AG04450 (cell line): ENCODE results near the gene GTF2A1. TPM values are rescaled to one million over a fixed set of nuclear protein-coding genes. Genes with fewer than 3 reads are reported as not detected.

Source experiments
- CTCF ChIA-PET: fragments of 300-600, 350-600 bp; formaldehyde crosslinking; extraction: SDS; loops from one replicate; lab custom pipeline; 2022; ENCODE audit warnings: antibody characterized with exemption, inconsistent platforms; lab: Charles Lee
- POLR2A ChIA-PET: fragments of 350-600 bp; formaldehyde crosslinking; extraction: SDS; loops from one replicate; lab custom pipeline; 2021; ENCODE audit warnings: antibody characterized with exemption, inconsistent platforms; lab: Yijun Ruan, JAX
- DNase-seq: peaks from one replicate; pipeline ENCODE4 v3.0.0-alpha.2; 2011; ENCODE audit warnings: low read depth, low spot score
- H3K27ac ChIP-seq: one replicate; pipeline ENCODE4 v1.5.1; 2012; ENCODE audit warnings: low read depth, low read length, control low read depth
- H3K27me3 ChIP-seq: one replicate; pipeline ENCODE4 v1.6.0; 2012; ENCODE audit warnings: low read length; ENCODE audit not compliant: control insufficient read depth, insufficient read depth
- H3K4me3 ChIP-seq: 2 replicates; pipeline ENCODE4 v1.5.1; 2011; ENCODE audit warnings: mild to moderate bottlenecking, low read depth, low read length, control low read depth
- H3K9me3 ChIP-seq: 2 replicates; pipeline ENCODE4 v1.5.1; 2012; ENCODE audit warnings: low read length; ENCODE audit not compliant: control insufficient read depth, insufficient read depth
- polyA plus RNA-seq: library from polyadenylated mRNA; depleted of rRNA; stranded (reverse); fragments of >200 nt; gene quantifications from 2 replicates; pipeline ENCODE4 v1.2.3, GENCODE V29; 2011
- TF ChIP-seq, protein P1 (sequence below): IDR thresholded peaks from 2 replicates; pipeline ENCODE4 v1.5.1; 2011; ENCODE audit warnings: low read depth, low read length, control low read depth, inconsistent platforms

Gene GTF2A1
- polyA plus RNA-seq, 1 experiment: 22.9 TPM

DNA sequence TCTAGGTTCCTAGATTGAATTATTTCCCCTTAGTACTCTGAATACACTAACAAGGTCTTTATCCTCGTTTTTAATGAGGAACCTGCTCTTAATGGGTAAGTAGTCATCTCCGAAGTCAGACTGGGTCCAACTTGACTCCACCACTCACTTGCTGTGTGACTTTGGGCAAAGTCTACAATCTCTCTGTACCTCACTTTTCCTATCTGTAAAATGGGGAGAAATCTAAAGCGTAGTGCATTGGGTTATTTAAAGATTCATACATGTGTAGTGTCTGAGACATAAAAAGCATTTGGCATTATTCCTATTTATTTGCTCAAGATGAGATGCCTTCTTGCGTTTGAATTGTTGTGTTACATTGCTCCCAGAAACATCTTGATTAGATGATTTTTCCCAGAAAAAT lies 51.5 kb downstream of the GTF2A1 start:
- Histone ChIP-seq H3K4me3 (peak overlapping the region; percentile 78), H3K27ac (no peak overlapping the region), H3K27me3 (no peaks in the 10 kb centered on the region), H3K9me3 (no peaks in the 10 kb centered on the region)
- POLR2A ChIA-PET: interaction anchor here (1.6 kb wide), 1 partner anchor 50 kb away, joined by 16 read pairs; no protein-coding TSS in a partner anchor
- TF ChIP-seq, protein P1, sequence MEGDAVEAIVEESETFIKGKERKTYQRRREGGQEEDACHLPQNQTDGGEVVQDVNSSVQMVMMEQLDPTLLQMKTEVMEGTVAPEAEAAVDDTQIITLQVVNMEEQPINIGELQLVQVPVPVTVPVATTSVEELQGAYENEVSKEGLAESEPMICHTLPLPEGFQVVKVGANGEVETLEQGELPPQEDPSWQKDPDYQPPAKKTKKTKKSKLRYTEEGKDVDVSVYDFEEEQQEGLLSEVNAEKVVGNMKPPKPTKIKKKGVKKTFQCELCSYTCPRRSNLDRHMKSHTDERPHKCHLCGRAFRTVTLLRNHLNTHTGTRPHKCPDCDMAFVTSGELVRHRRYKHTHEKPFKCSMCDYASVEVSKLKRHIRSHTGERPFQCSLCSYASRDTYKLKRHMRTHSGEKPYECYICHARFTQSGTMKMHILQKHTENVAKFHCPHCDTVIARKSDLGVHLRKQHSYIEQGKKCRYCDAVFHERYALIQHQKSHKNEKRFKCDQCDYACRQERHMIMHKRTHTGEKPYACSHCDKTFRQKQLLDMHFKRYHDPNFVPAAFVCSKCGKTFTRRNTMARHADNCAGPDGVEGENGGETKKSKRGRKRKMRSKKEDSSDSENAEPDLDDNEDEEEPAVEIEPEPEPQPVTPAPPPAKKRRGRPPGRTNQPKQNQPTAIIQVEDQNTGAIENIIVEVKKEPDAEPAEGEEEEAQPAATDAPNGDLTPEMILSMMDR: no peak
- no peak for DNase-seq
- CTCF ChIA-PET: interaction anchor here (1.0 to 4.4 kb wide), 11 partner anchors 8 to 288 kb away, joined by 3 to 103 read pairs (median 13); partner anchors contain the start of gene TSHR

DNA sequence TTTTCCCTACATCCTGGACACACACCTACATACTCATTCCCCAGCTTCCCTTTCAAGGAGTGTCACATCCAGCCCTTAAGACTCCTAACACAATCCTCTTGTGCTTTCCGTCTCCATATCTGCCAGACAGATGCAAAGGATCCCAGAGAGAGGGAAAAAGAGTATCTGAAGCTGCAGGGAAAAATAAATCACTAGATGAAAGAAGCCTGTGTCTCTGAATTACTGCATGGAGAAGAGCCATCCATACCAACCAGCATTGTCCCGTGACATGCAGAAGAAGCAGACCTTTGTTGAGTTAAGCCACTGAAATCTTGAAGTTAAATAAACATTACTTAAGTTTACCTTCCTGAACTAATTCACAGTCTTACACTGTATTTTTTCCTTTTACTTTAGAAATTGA lies 54.6 kb downstream of the GTF2A1 start:
- TF ChIP-seq, protein P1: no peak
- CTCF ChIA-PET: interaction anchor here (1.2 to 6.5 kb wide), 3 partner anchors 53 to 178 kb away, joined by 3 to 44 read pairs (median 33); no protein-coding TSS in a partner anchor
- Histone ChIP-seq H3K4me3 (no peak overlapping the region), H3K9me3 (no peaks in the 10 kb centered on the region), H3K27me3 (no peaks in the 10 kb centered on the region), H3K27ac (no peak overlapping the region)
- DNase-seq: no peak
- POLR2A ChIA-PET: interaction anchor here (1.9 kb wide), 1 partner anchor 55 kb away, joined by 8 read pairs; the partner anchor contains the start of gene GTF2A1

DNA sequence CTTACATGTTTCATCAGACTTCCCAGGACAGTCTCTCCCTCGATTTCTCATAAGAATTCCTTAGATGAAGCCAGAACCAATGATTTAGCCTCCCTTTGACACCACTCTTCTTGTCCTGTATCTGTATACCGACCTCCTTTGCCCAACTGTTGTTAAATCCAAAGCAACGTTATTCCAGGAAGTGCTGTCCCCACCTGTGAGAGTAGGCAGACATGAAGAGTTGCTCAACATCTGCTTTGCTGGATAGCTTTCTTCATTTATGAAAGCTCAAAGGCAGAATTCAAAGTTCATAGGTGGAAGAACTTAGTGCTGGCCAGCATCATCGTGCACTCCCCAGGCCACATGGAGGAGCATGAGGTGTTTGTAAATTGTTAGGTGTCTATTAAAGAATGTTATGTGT lies 55.6 kb downstream of the GTF2A1 start:
- ChIA-PET POLR2A (interaction anchor here (1.9 kb wide), 1 partner anchor 56 kb away, joined by 8 read pairs; the partner anchor contains the start of gene GTF2A1), CTCF (interaction anchor here (0.6 to 6.5 kb wide), 6 partner anchors 18 to 177 kb away, joined by 3 to 44 read pairs (median 10); no protein-coding TSS in a partner anchor)
- TF ChIP-seq, protein P1: no peak
- Histone ChIP-seq H3K4me3 (no peak overlapping the region), H3K27ac (no peak overlapping the region), H3K9me3 (no peaks in the 10 kb centered on the region), H3K27me3 (no peaks in the 10 kb centered on the region)
- no peak for DNase-seq

DNA sequence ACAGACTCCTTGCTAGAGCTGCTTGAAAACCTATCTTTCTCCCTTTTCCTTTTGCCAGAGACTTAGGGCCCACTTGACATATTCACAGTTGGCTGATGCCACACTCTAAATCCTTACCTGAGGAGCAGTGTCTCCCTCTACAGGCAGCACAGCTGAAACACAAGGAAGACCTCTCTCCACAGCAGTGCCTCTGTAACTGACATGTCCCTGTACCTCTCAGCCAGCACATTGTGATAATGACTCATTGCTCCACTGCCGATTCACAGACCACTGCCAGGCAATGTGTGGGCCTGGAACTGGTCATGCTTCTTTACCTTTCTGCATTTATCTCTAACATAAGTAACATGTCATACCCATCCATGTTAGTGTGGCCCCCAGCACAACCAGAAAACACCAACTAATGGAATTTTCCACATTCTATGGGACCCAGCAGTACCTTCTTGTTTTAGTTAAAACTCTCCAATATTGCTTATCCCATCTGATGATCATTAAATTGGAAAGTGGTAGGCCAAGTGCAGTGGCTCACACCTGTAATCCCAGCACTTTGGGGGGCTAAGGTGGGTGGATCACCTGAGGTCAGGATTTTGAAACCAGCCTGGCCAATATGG lies 56.5 kb downstream of the GTF2A1 start:
- Histone ChIP-seq H3K27ac (no peak overlapping the region), H3K9me3 (no peaks in the 10 kb centered on the region), H3K27me3 (no peaks in the 10 kb centered on the region), H3K4me3 (no peak overlapping the region)
- ChIA-PET CTCF (interaction anchor here (0.8 to 6.5 kb wide), 11 partner anchors 8 to 176 kb away, joined by 4 to 44 read pairs (median 5); no protein-coding TSS in a partner anchor), POLR2A (no interaction called here)
- TF ChIP-seq, protein P1: peak; percentile 67
- peak; percentile 15 for DNase-seq

DNA sequence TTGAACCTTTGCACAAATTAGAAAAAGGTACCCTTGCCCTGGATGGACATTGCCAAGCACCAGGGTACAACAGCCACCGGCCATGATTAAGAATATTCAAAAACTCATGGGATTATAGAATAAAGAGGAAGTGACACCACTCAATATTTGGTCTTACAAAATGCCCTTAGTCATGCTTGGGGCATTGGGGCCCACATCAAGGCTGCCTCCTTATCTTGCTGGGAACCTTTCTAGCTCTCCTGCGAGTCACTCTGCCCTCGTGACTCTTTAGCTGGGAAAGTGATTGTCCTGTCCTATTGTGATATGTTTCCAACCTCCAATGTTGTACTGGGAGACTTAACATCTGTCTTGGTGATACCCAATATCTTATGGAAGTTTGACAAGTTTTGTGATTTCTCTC lies 57.8 kb downstream of the GTF2A1 start:
- Histone ChIP-seq H3K9me3 (no peaks in the 10 kb centered on the region), H3K27me3 (no peaks in the 10 kb centered on the region), H3K27ac (no peak overlapping the region), H3K4me3 (no peak overlapping the region)
- CTCF ChIA-PET: interaction anchor here (1.0 to 6.5 kb wide), 12 partner anchors 14 to 175 kb away, joined by 3 to 44 read pairs (median 6); no protein-coding TSS in a partner anchor
- TF ChIP-seq, protein P1: no peak
- no peak for DNase-seq
- POLR2A ChIA-PET: interaction anchor here (0.7 kb wide), 1 partner anchor 56 kb away, joined by 3 read pairs; no protein-coding TSS in a partner anchor
